Measurements from ENCODE around the gene SHROOM3. TPM values are rescaled to one million over a fixed set of nuclear protein-coding genes. Genes with fewer than 3 reads are reported as not detected.
A peak's percentile ranks its signal among the peaks of the same experiment; 100 is the strongest.

The SHROOM3 gene
- total and polyA plus RNA-seq, 10 donors = 0.37 to 23.9 (median 8.3) TPM

GRCh38 chr4:76562836-76563453 is 127.9 kb downstream of the SHROOM3 start:
- intact Hi-C loops (cut with DNase I; ENCODE audit: low total_unique reads) = no loop called here
- TF ChIP-seq, protein P1, sequence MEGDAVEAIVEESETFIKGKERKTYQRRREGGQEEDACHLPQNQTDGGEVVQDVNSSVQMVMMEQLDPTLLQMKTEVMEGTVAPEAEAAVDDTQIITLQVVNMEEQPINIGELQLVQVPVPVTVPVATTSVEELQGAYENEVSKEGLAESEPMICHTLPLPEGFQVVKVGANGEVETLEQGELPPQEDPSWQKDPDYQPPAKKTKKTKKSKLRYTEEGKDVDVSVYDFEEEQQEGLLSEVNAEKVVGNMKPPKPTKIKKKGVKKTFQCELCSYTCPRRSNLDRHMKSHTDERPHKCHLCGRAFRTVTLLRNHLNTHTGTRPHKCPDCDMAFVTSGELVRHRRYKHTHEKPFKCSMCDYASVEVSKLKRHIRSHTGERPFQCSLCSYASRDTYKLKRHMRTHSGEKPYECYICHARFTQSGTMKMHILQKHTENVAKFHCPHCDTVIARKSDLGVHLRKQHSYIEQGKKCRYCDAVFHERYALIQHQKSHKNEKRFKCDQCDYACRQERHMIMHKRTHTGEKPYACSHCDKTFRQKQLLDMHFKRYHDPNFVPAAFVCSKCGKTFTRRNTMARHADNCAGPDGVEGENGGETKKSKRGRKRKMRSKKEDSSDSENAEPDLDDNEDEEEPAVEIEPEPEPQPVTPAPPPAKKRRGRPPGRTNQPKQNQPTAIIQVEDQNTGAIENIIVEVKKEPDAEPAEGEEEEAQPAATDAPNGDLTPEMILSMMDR (IDR thresholded peaks at IDR 0.05 in 8 of 11, conservative IDR thresholded peaks at IDR 0.05 in 3 of 11) = no peak
- TF ChIP-seq POLR2AphosphoS5 (IDR thresholded peaks at IDR 0.05) (no peak), POLR2A (IDR thresholded peaks at IDR 0.05) (no peak)
- no peak overlapping the region for H3K4me3 ChIP-seq
- DNase-seq = no peak
- no peaks in the 10 kb centered on the region for H3K36me3 ChIP-seq
- 69 to 89% (median 83%) methylated on average over 4 of the region's 4 CpGs for WGBS, 5 donors
- peaks cover 0 to 5% (median 0%) of the 10 kb centered on the region in 7 donors for H3K27me3 ChIP-seq (replicated peaks in 1 of 7)
- H3K9me3 ChIP-seq = no peaks in the 10 kb centered on the region
- H3K27ac ChIP-seq = no peak overlapping the region
- peaks cover 0 to 6% (median 0%) of the 10 kb centered on the region in 6 donors for H3K4me1 ChIP-seq

- no peak for DNase-seq
- intact Hi-C loops (cut with DNase I; ENCODE audit: low total_unique reads) = no loop called here
- Histone ChIP-seq H3K4me3 (no peak overlapping the region), H3K9me3 (no peaks in the 10 kb centered on the region), H3K4me1 (peaks cover 0 to 6% (median 0%) of the 10 kb centered on the region in 6 donors), H3K36me3 (no peaks in the 10 kb centered on the region), H3K27ac (peak overlapping the region in 3 of 8 donors; percentile 10 to 44 (median 20)), H3K27me3 (replicated peaks in 1 of 7) (peaks cover 0 to 5% (median 0%) of the 10 kb centered on the region in 7 donors)
- no peak for TF ChIP-seq POLR2AphosphoS5 (IDR thresholded peaks at IDR 0.05)
- TF ChIP-seq, protein P1 (IDR thresholded peaks at IDR 0.05 in 8 of 11, conservative IDR thresholded peaks at IDR 0.05 in 3 of 11) = no peak
- TF ChIP-seq POLR2A (IDR thresholded peaks at IDR 0.05) = no peak
- 68 to 75% (median 70%) methylated on average over 7 of the region's 7 CpGs for WGBS, 5 donors
Measured at GRCh38 chr4:76563454-76564122, 128.6 kb downstream of the SHROOM3 start.

GRCh38 chr4:76564123-76564915 is 129.3 kb downstream of the SHROOM3 start:
- WGBS, 5 donors = 69 to 91% (median 88%) methylated on average over 4 of the region's 4 CpGs
- Histone ChIP-seq H3K27me3 (replicated peaks in 1 of 7) (peaks cover 0 to 5% (median 0%) of the 10 kb centered on the region in 7 donors), H3K4me3 (no peak overlapping the region), H3K9me3 (no peaks in the 10 kb centered on the region), H3K36me3 (no peaks in the 10 kb centered on the region), H3K4me1 (peaks cover 0 to 6% (median 0%) of the 10 kb centered on the region in 6 donors), H3K27ac (peak overlapping the region in 3 of 8 donors; percentile 10 to 44 (median 20))
- intact Hi-C loops (cut with DNase I; ENCODE audit: low total_unique reads) = no loop called here
- TF ChIP-seq POLR2A (IDR thresholded peaks at IDR 0.05) (no peak), POLR2AphosphoS5 (IDR thresholded peaks at IDR 0.05) (no peak)
- TF ChIP-seq, protein P1 (IDR thresholded peaks at IDR 0.05 in 8 of 11, conservative IDR thresholded peaks at IDR 0.05 in 3 of 11) = no peak
- DNase-seq = no peak
